GM06990 (cell line): ENCODE results near the gene GINS2.

ENCODE experiments used
- DNase-seq: peaks from one replicate; pipeline ENCODE4 v3.0.0-alpha.2; 2011; ENCODE audit not compliant: insufficient read length; ENCODE audit errors: extremely low read depth
- H3K27me3 ChIP-seq: replicated peaks from 2 replicates; pipeline ENCODE4 v1.6.0; 2011; ENCODE audit warnings: low read length; ENCODE audit not compliant: control insufficient read depth, insufficient read depth
- H3K36me3 ChIP-seq: 2 replicates; pipeline ENCODE4 v1.5.1; 2011; ENCODE audit warnings: low read length; ENCODE audit not compliant: control insufficient read depth, insufficient read depth
- H3K4me3 ChIP-seq: replicated peaks from 2 replicates; pipeline ENCODE4 v1.5.1; 2011; ENCODE audit warnings: low read depth, mild to moderate bottlenecking, control low read depth, low read length
- TF ChIP-seq, protein P1 (sequence below): IDR thresholded peaks from 2 replicates; pipeline ENCODE4 v1.5.1; 2011; ENCODE audit warnings: low read length, control low read depth, mild to moderate bottlenecking, inconsistent platforms; ENCODE audit not compliant: insufficient read depth, poor library complexity, severe bottlenecking

Gene GINS2

DNA sequence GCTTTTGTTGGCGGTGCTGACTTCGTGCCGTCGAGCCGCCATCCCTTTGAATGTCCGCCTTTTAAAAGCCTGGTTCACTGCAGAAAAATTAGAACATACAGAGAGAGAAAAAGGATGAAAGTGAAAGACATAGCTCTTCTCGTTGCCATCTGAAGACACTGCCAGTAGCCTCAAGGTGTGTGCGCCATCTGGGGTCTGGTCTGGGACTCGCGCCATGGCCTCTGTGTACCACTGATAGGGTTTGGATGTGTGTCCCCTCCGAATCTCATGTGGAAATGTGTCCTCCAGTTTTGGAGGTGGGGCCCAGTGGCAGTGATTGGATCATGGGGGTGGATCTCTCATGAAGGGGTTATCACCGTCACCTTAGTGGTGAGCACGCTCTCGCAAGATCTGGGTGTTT, 60.1 kb downstream of the GINS2 start:
- H3K4me3 ChIP-seq, result no peak overlapping the region
- no peaks in the 10 kb centered on the region for H3K27me3 ChIP-seq
- DNase-seq, result no peak
- peaks cover 6% of the 10 kb centered on the region for H3K36me3 ChIP-seq
- TF ChIP-seq, protein P1, sequence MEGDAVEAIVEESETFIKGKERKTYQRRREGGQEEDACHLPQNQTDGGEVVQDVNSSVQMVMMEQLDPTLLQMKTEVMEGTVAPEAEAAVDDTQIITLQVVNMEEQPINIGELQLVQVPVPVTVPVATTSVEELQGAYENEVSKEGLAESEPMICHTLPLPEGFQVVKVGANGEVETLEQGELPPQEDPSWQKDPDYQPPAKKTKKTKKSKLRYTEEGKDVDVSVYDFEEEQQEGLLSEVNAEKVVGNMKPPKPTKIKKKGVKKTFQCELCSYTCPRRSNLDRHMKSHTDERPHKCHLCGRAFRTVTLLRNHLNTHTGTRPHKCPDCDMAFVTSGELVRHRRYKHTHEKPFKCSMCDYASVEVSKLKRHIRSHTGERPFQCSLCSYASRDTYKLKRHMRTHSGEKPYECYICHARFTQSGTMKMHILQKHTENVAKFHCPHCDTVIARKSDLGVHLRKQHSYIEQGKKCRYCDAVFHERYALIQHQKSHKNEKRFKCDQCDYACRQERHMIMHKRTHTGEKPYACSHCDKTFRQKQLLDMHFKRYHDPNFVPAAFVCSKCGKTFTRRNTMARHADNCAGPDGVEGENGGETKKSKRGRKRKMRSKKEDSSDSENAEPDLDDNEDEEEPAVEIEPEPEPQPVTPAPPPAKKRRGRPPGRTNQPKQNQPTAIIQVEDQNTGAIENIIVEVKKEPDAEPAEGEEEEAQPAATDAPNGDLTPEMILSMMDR, result no peak

DNA sequence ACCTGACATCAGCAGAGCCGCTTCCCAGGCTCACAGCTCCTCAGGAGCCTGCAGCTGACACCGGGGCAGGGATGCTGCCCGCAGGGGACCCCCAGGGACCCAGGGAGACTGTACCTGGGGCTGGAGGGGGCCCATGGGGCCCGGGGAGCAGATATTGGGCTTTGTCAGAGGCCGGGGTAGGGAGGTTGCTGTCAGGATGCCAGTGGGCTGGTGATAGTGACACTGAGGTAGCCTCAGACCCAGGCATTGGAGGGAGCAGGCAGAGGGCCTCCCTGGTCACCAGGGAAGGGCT, 60.5 kb downstream of the GINS2 start:
- H3K36me3 ChIP-seq, result peaks cover 6% of the 10 kb centered on the region
- DNase-seq, result no peak
- H3K4me3 ChIP-seq, result no peak overlapping the region
- TF ChIP-seq, protein P1, result no peak
- no peaks in the 10 kb centered on the region for H3K27me3 ChIP-seq

DNA sequence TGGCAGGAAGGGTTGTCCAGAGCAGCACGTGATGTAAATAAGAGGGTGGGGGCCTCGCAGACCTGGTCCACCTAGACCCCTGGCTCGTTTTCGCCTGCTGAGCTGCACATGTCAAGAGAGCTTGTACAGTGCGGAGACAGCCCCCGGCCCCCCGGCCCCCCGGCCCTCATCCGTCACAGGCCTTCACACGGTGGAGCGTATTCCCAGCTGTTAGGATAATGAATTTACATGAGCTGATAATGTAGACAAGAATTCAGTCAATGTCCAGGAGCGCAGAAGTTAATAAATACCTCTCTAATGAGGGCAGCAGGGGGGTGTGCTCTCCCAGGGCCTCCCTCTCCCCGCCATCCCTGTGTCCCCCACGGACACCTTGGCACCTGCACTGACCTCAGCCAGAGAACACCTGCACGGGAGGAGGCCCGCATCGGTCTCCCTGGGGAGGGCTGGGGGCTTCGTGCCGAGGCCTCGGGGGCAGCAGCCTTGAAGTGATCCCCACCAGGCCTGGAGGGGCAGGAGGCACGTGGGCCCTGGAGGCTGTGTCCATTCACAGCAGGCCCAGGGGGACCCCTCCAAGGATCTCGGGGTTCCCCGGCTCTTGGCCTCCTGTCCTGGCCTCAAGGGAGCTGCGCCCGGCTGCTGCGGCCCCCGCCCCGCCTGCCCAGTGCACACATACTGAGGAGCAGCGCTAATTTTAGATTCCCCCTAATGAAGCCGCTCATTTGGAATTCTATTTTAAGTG, 61.1 kb downstream of the GINS2 start:
- no peak for DNase-seq
- TF ChIP-seq, protein P1, result no peak

DNA sequence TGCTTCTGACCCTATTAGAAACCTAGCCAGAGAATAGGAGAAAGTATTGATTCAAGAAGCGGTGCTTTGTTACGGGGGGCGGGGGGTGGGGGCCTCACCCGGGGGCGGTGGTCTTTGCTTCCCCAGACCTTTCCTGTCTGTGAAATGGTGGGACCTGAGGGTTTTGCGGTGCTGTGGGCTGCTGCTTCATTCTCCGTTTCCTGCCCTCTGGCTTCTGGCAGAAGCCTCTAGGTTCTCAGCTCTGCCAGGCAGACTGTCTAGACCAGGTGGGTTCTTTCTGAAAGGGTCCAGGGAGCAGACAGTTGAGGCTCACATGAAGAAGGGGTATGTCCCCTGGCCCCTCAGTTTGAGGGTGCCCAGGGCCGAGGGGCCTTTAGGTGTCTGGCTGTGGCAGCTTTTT, 61.7 kb downstream of the GINS2 start:
- H3K36me3 ChIP-seq, result peaks cover 6% of the 10 kb centered on the region

More for the DNA sequence above, 61.1 kb downstream of the GINS2 start:
- H3K36me3 ChIP-seq, result peaks cover 6% of the 10 kb centered on the region
- H3K4me3 ChIP-seq, result no peak overlapping the region
- no peaks in the 10 kb centered on the region for H3K27me3 ChIP-seq

More for the DNA sequence above, 61.7 kb downstream of the GINS2 start:
- TF ChIP-seq, protein P1, result no peak
- Histone ChIP-seq H3K27me3 (no peaks in the 10 kb centered on the region), H3K4me3 (no peak overlapping the region)
- no peak for DNase-seq
